Measurements from ENCODE around the gene CC2D1A. TPM values are rescaled to one million over a fixed set of nuclear protein-coding genes. Genes with fewer than 3 reads are reported as not detected.
A peak's percentile ranks its signal among the peaks of the same experiment; 100 is the strongest.

The CC2D1A gene
- total RNA-seq, 2 experiments from 2014 or later = 16.4 to 16.9 TPM

DNA sequence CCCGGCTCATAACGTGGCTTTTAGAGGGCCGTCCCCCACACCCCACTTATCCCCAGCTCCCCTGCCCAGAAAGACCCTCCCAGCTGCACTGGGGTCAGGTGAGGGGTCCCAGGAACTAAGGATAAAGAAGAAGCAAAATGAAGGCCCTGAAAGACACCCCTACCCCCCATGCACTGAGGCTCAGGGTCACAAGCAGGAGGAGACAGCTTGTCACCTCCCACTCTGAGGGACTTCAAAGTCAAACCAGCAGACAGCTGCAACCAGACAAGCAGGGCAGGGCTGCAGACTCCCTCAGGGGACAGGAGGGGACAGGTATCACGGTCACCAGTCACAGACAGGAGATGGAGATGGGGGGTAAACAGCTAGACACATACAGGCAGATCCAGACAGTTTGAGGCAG is 35.1 kb upstream of the CC2D1A start:
- H3K27ac ChIP-seq (ENCODE audit: low read depth in 1 of 2, low read length in 2 of 2) = no peak overlapping the region
- no peak overlapping the region for H3K27ac Mint-ChIP-seq
- intact Hi-C loops (cut with DNase I, micrococcal nuclease) = loop anchor here in 1 of 2 experiments (10.0 kb wide), 1 partner anchor 614 kb away; no protein-coding TSS in a partner anchor
- CTCF ChIA-PET = no interaction called here
- ATAC-seq (ENCODE audit: poor library complexity) (no peak), DNase-seq (no peak)
- H3K36me3 ChIP-seq (ENCODE audit: insufficient read depth, low read length) = no peaks in the 10 kb centered on the region
- TF ChIP-seq, protein P1, sequence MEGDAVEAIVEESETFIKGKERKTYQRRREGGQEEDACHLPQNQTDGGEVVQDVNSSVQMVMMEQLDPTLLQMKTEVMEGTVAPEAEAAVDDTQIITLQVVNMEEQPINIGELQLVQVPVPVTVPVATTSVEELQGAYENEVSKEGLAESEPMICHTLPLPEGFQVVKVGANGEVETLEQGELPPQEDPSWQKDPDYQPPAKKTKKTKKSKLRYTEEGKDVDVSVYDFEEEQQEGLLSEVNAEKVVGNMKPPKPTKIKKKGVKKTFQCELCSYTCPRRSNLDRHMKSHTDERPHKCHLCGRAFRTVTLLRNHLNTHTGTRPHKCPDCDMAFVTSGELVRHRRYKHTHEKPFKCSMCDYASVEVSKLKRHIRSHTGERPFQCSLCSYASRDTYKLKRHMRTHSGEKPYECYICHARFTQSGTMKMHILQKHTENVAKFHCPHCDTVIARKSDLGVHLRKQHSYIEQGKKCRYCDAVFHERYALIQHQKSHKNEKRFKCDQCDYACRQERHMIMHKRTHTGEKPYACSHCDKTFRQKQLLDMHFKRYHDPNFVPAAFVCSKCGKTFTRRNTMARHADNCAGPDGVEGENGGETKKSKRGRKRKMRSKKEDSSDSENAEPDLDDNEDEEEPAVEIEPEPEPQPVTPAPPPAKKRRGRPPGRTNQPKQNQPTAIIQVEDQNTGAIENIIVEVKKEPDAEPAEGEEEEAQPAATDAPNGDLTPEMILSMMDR (IDR thresholded peaks at IDR 0.05) = no peak
- H3K27me3 Mint-ChIP-seq = peaks cover 56% of the 10 kb centered on the region
- peaks cover 16% of the 10 kb centered on the region for H3K4me1 Mint-ChIP-seq (ENCODE audit: low read depth)
- H3K36me3 Mint-ChIP-seq (ENCODE audit: low read depth) = no peaks in the 10 kb centered on the region
- peaks cover 18% of the 10 kb centered on the region for H3K4me1 ChIP-seq (ENCODE audit: insufficient read depth, low read length)
- H3K9me3 ChIP-seq (ENCODE audit: control insufficient read depth in 1 of 2, insufficient read depth in 1 of 2, low read length in 2 of 2) = no peaks in the 10 kb centered on the region
- H3K27me3 ChIP-seq (ENCODE audit: control insufficient read depth in 1 of 2, insufficient read depth in 2 of 2, low read length in 2 of 2) = peaks cover 12 to 34% of the 10 kb centered on the region in 2 experiments
- H3K4me3 Mint-ChIP-seq = no peak overlapping the region
- H3K9me3 Mint-ChIP-seq = no peaks in the 10 kb centered on the region
- no peak overlapping the region for H3K4me3 ChIP-seq (ENCODE audit: low read length)
- POLR2A ChIA-PET = no interaction called here

DNA sequence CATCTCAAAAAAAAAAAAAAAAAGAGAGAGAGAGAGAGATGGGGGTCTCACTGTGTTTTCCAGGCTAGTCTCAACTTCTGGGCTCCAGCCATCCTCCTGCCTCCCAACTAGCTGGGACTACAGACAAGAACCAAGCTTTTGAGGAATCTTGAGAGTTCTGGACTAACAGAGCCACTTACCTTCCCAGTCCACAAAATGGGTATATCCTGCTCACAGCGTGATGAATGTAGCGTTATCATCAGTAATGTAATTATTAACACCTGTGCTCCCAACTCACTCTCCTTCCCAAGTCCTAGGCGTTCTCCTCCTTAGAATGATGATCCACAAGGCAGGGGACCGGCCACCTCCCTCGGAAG is 33.7 kb upstream of the CC2D1A start:
- Mint-ChIP-seq H3K4me1 (ENCODE audit: low read depth) (peaks cover 8% of the 10 kb centered on the region), H3K27me3 (peaks cover 44% of the 10 kb centered on the region), H3K4me3 (no peak overlapping the region)

DNA sequence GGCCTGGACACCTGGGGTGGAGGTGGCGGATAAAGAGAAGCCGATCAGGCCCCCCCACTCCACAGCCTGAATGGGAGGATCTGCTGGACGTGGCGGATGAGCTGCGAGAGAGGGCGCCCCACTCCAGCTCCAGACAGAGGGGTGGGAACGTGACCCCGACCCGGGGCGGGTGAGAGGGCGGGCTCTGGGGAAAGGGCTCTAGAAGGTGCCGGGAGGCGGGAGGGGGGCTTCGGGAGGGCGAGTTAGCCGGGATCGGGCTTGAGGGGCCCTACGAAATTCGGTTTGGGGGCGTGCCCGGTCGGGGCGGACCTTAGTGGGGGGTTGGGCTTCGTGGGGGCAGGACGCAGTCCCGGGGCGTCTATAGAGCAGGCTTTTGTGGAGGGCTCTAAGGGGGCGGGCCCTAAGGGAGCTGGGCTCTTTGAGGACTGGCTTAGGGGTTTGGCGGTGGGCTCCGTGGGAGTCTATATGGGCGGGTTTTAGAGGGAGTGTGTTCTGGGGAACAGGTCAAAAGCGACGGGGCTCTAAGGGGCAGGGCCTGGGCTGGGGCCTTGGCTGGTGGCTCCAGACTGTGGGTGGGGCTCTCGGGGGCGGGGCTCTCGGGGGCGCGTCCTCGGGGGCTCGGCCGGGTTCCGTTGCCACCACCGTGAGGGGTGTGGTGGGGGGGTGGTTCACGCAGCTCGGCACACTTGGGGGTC is 33.2 kb upstream of the CC2D1A start:
- no peaks in the 10 kb centered on the region for H3K36me3 Mint-ChIP-seq (ENCODE audit: low read depth)
- H3K9me3 Mint-ChIP-seq = no peaks in the 10 kb centered on the region
- H3K27me3 Mint-ChIP-seq = peaks cover 39% of the 10 kb centered on the region
- ChIA-PET CTCF (interaction anchor here (0.6 to 1.3 kb wide), 4 partner anchors 11 to 125 kb away, joined by 3 to 5 read pairs (median 3); a partner anchor contains a TSS), POLR2A (interaction anchor here (1.0 to 1.3 kb wide), 3 partner anchors 10 to 125 kb away, joined by 4 to 5 read pairs (median 4); a partner anchor contains a TSS)
- TF ChIP-seq, protein P1 (IDR thresholded peaks at IDR 0.05) = no peak
- ATAC-seq (ENCODE audit: poor library complexity) (peak; percentile 83), DNase-seq (peak in 3 of 14 experiments; percentile 36 to 63 (median 52))
- Histone ChIP-seq H3K4me3 (ENCODE audit: low read length) (peak overlapping the region; percentile 24), H3K4me1 (ENCODE audit: insufficient read depth, low read length) (peaks cover 12% of the 10 kb centered on the region), H3K9me3 (ENCODE audit: control insufficient read depth in 1 of 2, insufficient read depth in 1 of 2, low read length in 2 of 2) (no peaks in the 10 kb centered on the region), H3K36me3 (ENCODE audit: insufficient read depth, low read length) (no peaks in the 10 kb centered on the region), H3K27me3 (ENCODE audit: control insufficient read depth in 1 of 2, insufficient read depth in 2 of 2, low read length in 2 of 2) (peaks cover 3 to 21% of the 10 kb centered on the region in 2 experiments), H3K27ac (ENCODE audit: low read depth in 1 of 2, low read length in 2 of 2) (no peak overlapping the region)
- peak overlapping the region; percentile 65 for H3K4me3 Mint-ChIP-seq
- H3K4me1 Mint-ChIP-seq (ENCODE audit: low read depth) = peaks cover 8% of the 10 kb centered on the region
- no peak overlapping the region for H3K27ac Mint-ChIP-seq
- intact Hi-C loops (cut with DNase I, micrococcal nuclease) = loop anchor here in 1 of 2 experiments (10.0 kb wide), 1 partner anchor 612 kb away; no protein-coding TSS in a partner anchor

More for the DNA sequence above, 33.7 kb upstream of the CC2D1A start:
- Mint-ChIP-seq H3K36me3 (ENCODE audit: low read depth) (no peaks in the 10 kb centered on the region), H3K27ac (no peak overlapping the region), H3K9me3 (no peaks in the 10 kb centered on the region)
- intact Hi-C loops (cut with DNase I, micrococcal nuclease) = loop anchor here in 1 of 2 experiments (10.0 kb wide), 1 partner anchor 612 kb away; no protein-coding TSS in a partner anchor
- TF ChIP-seq, protein P1 (IDR thresholded peaks at IDR 0.05) = no peak
- ATAC-seq (ENCODE audit: poor library complexity) (no peak), DNase-seq (no peak)
- H3K27ac ChIP-seq (ENCODE audit: low read depth in 1 of 2, low read length in 2 of 2) = no peak overlapping the region
- H3K4me3 ChIP-seq (ENCODE audit: low read length) = peak overlapping the region; percentile 24
- H3K36me3 ChIP-seq (ENCODE audit: insufficient read depth, low read length) = no peaks in the 10 kb centered on the region
- ChIA-PET CTCF (interaction anchor here (0.6 to 1.3 kb wide), 5 partner anchors 10 to 124 kb away, joined by 3 to 5 read pairs (median 3); a partner anchor contains a TSS), POLR2A (interaction anchor here (1.0 to 1.3 kb wide), 3 partner anchors 10 to 125 kb away, joined by 4 to 5 read pairs (median 4); a partner anchor contains a TSS)
- H3K4me1 ChIP-seq (ENCODE audit: insufficient read depth, low read length) = peaks cover 12% of the 10 kb centered on the region
- H3K27me3 ChIP-seq (ENCODE audit: control insufficient read depth in 1 of 2, insufficient read depth in 2 of 2, low read length in 2 of 2) = peaks cover 3 to 26% of the 10 kb centered on the region in 2 experiments
- H3K9me3 ChIP-seq (ENCODE audit: control insufficient read depth in 1 of 2, insufficient read depth in 1 of 2, low read length in 2 of 2) = no peaks in the 10 kb centered on the region
